ENCODE measurements around the gene HMGCS2.

Gene HMGCS2

GRCh38 chr1:119731741-119732430 lies 36.8 kb downstream of the HMGCS2 start:
- FAIRE-seq = no peak
- no peak for DNase-seq (ENCODE audit: insufficient read length, low spot score)
- TF ChIP-seq CTCF (IDR thresholded peaks at IDR 0.05; ENCODE audit: insufficient read depth, missing control alignments) = no peak

- FAIRE-seq = no peak
- no peak for TF ChIP-seq CTCF (IDR thresholded peaks at IDR 0.05; ENCODE audit: insufficient read depth, missing control alignments)
These were observed 37.6 kb downstream of the HMGCS2 start for GRCh38 chr1:119731060-119731459.

GRCh38 chr1:119729044-119729443 lies 39.7 kb downstream of the HMGCS2 start:
- TF ChIP-seq CTCF (IDR thresholded peaks at IDR 0.05; ENCODE audit: insufficient read depth, missing control alignments) = no peak
- DNase-seq (ENCODE audit: insufficient read length, low spot score) (no peak), FAIRE-seq (no peak)

More at GRCh38 chr1:119731060-119731459, 37.6 kb downstream of the HMGCS2 start:
- DNase-seq (ENCODE audit: insufficient read length, low spot score) = no peak

- no peak for DNase-seq (ENCODE audit: insufficient read length, low spot score)
- no peak for FAIRE-seq
- TF ChIP-seq CTCF (IDR thresholded peaks at IDR 0.05; ENCODE audit: insufficient read depth, missing control alignments) = no peak
These were observed 40.7 kb downstream of the HMGCS2 start for GRCh38 chr1:119727991-119728390.

GRCh38 chr1:119725626-119726025 lies 43.1 kb downstream of the HMGCS2 start:
- no peak for TF ChIP-seq CTCF (IDR thresholded peaks at IDR 0.05; ENCODE audit: insufficient read depth, missing control alignments)
- DNase-seq (ENCODE audit: insufficient read length, low spot score) = no peak
- no peak for FAIRE-seq

GRCh38 chr1:119724611-119725218 lies 44.0 kb downstream of the HMGCS2 start:
- FAIRE-seq (no peak), DNase-seq (ENCODE audit: insufficient read length, low spot score) (no peak)
- no peak for TF ChIP-seq CTCF (IDR thresholded peaks at IDR 0.05; ENCODE audit: insufficient read depth, missing control alignments)

GRCh38 chr1:119721896-119722295 lies 46.8 kb downstream of the HMGCS2 start:
- DNase-seq (ENCODE audit: insufficient read length, low spot score) = no peak
- TF ChIP-seq CTCF (IDR thresholded peaks at IDR 0.05; ENCODE audit: insufficient read depth, missing control alignments) = no peak
- FAIRE-seq = no peak
